Colonic mucosa (tissue), 4 donors: Measurements from ENCODE around the gene SULT1C4. TPM values are rescaled to one million over a fixed set of nuclear protein-coding genes. Genes with fewer than 3 reads are reported as not detected.
"Not testable (repeated sequence)": the region's sequence is repeated elsewhere in the genome, so short reads cannot be mapped to it uniquely, and the experiment has no call there.

Experiments used
- DNase-seq: peaks from one replicate; pipeline ENCODE4 v3.0.0-alpha.2; 2020
- H3K27ac ChIP-seq: fragments of 200-600 bp; one replicate; pipeline ENCODE4 v1.8.0; 2021
- H3K27me3 ChIP-seq: fragments of 200-600 bp; one replicate; pipeline ENCODE4 v1.8.0; 2021
- H3K36me3 ChIP-seq: fragments of 200-600 bp; one replicate; pipeline ENCODE4 v1.8.0; 2021
- H3K4me1 ChIP-seq: fragments of 200-600 bp; one replicate; pipeline ENCODE4 v1.8.0; 2021; ENCODE audit warnings: mild to moderate bottlenecking
- H3K4me3 ChIP-seq: fragments of 200-600 bp; one replicate; pipeline ENCODE4 v1.8.0; 2021
- H3K9ac ChIP-seq, 2 donors: one replicate each; pipeline ENCODE4 v1.7.0; 2013; ENCODE audit warnings: control low read depth in 2 of 2, low read depth in 2 of 2, low read length in 2 of 2
- H3K9me3 ChIP-seq: fragments of 200-600 bp; one replicate; pipeline ENCODE4 v1.8.0; 2021
- CTCF ChIP-seq: fragments of 200-600 bp; IDR thresholded peaks from one replicate; pipeline ENCODE4 v1.8.0; 2022; ENCODE audit warnings: antibody characterized with exemption, mild to moderate bottlenecking
- intact Hi-C: fragments of 100-400 bp; cut with DNase I; formaldehyde crosslinking; loops from one replicate; pipeline ENCODE4 v1.14.1; 2022
- total RNA-seq, 2 donors: library from RNA; stranded (reverse); fragmentation: NEBNext Ultra II Directional in 1 of 2; extraction: Animal tissue kit (Norgen Biotek cat#: 25700) in 1 of 2; gene quantifications; one replicate each; pipeline ENCODE4 v1.2.1, GENCODE V29; 2021
- donor health status: healthy.
- donor health status: DM: no; HTN: no; CAD: no.
- donor health status: DM: no; HTN: no; CAD: no.

SULT1C4 gene
- total RNA-seq, 2 donors from 2014 or later: 0.59 to 2.0 TPM

GRCh38 chr2:108423067-108423466 lies 45.3 kb downstream of the SULT1C4 start:
- no peaks in the 10 kb centered on the region for H3K36me3 ChIP-seq
- TF ChIP-seq CTCF: no peak
- no peak overlapping the region for H3K4me3 ChIP-seq
- H3K9ac ChIP-seq: no peak overlapping the region
- no peaks in the 10 kb centered on the region for H3K4me1 ChIP-seq
- intact Hi-C loops: no loop called here
- no peak for DNase-seq
- H3K27me3 ChIP-seq: no peaks in the 10 kb centered on the region
- no peak overlapping the region for H3K27ac ChIP-seq
- H3K9me3 ChIP-seq: no peaks in the 10 kb centered on the region

GRCh38 chr2:108423502-108424251 lies 45.9 kb downstream of the SULT1C4 start:
- Histone ChIP-seq H3K9ac (no peak overlapping the region), H3K4me3 (no peak overlapping the region), H3K27me3 (no peaks in the 10 kb centered on the region), H3K4me1 (no peaks in the 10 kb centered on the region), H3K36me3 (no peaks in the 10 kb centered on the region), H3K27ac (no peak overlapping the region), H3K9me3 (no peaks in the 10 kb centered on the region)
- intact Hi-C loops: no loop called here
- DNase-seq: no peak
- TF ChIP-seq CTCF: no peak

- Histone ChIP-seq H3K27ac (no peak overlapping the region), H3K36me3 (no peaks in the 10 kb centered on the region), H3K4me1 (no peaks in the 10 kb centered on the region), H3K4me3 (no peak overlapping the region), H3K27me3 (no peaks in the 10 kb centered on the region), H3K9ac (no peak overlapping the region), H3K9me3 (no peaks in the 10 kb centered on the region)
- no peak for DNase-seq
- TF ChIP-seq CTCF: no peak
- intact Hi-C loops: no loop called here
Observed at GRCh38 chr2:108428286-108429009, 50.7 kb downstream of the SULT1C4 start.

DNA sequence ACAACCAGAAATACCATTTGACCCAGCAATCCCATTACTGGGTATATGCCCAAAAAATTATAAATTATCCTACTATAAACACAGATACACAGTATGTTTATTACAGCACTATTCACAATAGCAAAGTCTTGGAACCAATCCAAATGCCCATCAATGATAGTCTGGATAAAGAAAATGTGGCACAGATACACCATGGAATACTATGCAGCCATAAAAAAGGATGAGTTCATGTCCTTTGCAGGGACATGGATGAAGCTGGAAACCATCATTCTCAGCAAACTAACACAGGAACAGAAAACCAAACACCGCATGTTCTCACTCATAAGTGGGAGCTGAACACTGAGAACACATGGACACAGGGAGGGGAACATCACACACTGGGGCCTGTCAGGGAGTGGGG lies 57.8 kb downstream of the SULT1C4 start:
- H3K27me3 ChIP-seq, H3K4me1 ChIP-seq, intact Hi-C loops, H3K9me3 ChIP-seq, H3K36me3 ChIP-seq, H3K4me3 ChIP-seq, H3K9ac ChIP-seq, H3K27ac ChIP-seq, DNase-seq: not testable (repeated sequence)

DNA sequence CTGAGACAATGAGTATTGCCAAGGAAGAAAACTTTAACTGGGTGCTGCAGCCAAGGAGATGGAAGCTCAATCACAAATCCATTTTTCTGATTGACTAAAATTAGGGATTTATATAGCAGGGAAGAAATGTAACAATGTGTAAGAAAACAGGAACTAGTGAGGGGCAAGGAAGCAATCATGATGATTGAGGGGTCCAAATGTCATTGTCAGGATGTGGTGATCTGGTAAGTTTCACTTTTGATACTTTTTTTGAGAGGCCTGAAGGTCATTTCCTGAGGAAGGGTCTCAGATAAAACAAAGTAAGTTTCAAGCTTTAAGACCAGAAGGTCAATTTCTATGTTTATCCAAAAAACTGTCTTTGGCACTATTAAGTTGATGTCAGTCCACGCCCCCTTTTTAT lies 59.2 kb downstream of the SULT1C4 start:
- no peak overlapping the region for H3K4me3 ChIP-seq
- intact Hi-C loops: no loop called here
- H3K27ac ChIP-seq: no peak overlapping the region
- no peak for DNase-seq
- H3K9me3 ChIP-seq: no peaks in the 10 kb centered on the region
- H3K9ac ChIP-seq: no peak overlapping the region
- no peaks in the 10 kb centered on the region for H3K36me3 ChIP-seq
- no peaks in the 10 kb centered on the region for H3K4me1 ChIP-seq
- TF ChIP-seq CTCF: no peak
- no peaks in the 10 kb centered on the region for H3K27me3 ChIP-seq

Other genes with a start within 250 kb of the SULT1C4 start
- gene SULT1C3, start 138.0 kb upstream of the SULT1C4 start, total RNA-seq: 1 to 10 TPM in 1 of 2 donors, under 1 TPM in 1; 0.77 to 1.4 TPM
- gene SULT1C2, start 89.1 kb upstream of the SULT1C4 start, total RNA-seq: 1 to 10 TPM; 5.3 to 6.1 TPM
- gene GCC2, start 71.3 kb downstream of the SULT1C4 start, total RNA-seq: 100 to 1,000 TPM in 1 of 2 donors, 10 to 100 TPM in 1; 57.9 to 101 TPM
- gene LIMS1, start 156.5 kb downstream of the SULT1C4 start, total RNA-seq: 10 to 100 TPM; 34.1 to 50.3 TPM